Spleen (tissue), 7 donors: ENCODE results near the gene JAKMIP1.

Source experiments
- POLR2A ChIP-seq, 3 donors: fragments of 450-650 bp; IDR thresholded peaks; one replicate each; pipeline ENCODE4 v1.5.1; 2017; ENCODE audit warnings: antibody characterized with exemption in 3 of 3, mild to moderate bottlenecking in 1 of 3
- POLR2AphosphoS5 ChIP-seq, 3 donors: sonication (generic); formaldehyde crosslinking; IDR thresholded peaks; one replicate each; pipeline ENCODE4 v1.5.1; 2017; ENCODE audit warnings: antibody characterized with exemption in 3 of 3
- TF ChIP-seq, protein P1 (sequence below), 11 experiments: fragments of 200-600 bp in 7 of 11; fragments of 450-650 bp in 4 of 11; sonication (generic) in 4 of 11; IDR thresholded peaks in 8 of 11; conservative IDR thresholded peaks in 3 of 11; 1 replicate in 7 of 11; 2 replicates in 4 of 11; pipeline versions ENCODE4 v1.4.0 to v1.8.0; 2016 to 2021; ENCODE audit warnings: antibody characterized with exemption in 11 of 11, inconsistent platforms in 4 of 11, mild to moderate bottlenecking in 1 of 11
- donor health status: DM: no; HTN: no; CAD: no; lungs with moderate emphysema.
- donor health status: DM: no; HTN: no; CAD: no.
- donor health status: DM: no; HTN: no; CAD: no.

GRCh38 chr4:6217716-6218381, 17.5 kb upstream of the JAKMIP1 start:
- TF ChIP-seq, protein P1, sequence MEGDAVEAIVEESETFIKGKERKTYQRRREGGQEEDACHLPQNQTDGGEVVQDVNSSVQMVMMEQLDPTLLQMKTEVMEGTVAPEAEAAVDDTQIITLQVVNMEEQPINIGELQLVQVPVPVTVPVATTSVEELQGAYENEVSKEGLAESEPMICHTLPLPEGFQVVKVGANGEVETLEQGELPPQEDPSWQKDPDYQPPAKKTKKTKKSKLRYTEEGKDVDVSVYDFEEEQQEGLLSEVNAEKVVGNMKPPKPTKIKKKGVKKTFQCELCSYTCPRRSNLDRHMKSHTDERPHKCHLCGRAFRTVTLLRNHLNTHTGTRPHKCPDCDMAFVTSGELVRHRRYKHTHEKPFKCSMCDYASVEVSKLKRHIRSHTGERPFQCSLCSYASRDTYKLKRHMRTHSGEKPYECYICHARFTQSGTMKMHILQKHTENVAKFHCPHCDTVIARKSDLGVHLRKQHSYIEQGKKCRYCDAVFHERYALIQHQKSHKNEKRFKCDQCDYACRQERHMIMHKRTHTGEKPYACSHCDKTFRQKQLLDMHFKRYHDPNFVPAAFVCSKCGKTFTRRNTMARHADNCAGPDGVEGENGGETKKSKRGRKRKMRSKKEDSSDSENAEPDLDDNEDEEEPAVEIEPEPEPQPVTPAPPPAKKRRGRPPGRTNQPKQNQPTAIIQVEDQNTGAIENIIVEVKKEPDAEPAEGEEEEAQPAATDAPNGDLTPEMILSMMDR (IDR thresholded peaks at IDR 0.05 in 8 of 11, conservative IDR thresholded peaks at IDR 0.05 in 3 of 11), result no peak
- no peak for TF ChIP-seq POLR2A (IDR thresholded peaks at IDR 0.05)
- no peak for TF ChIP-seq POLR2AphosphoS5 (IDR thresholded peaks at IDR 0.05)
